DOHH2 (cell line): Measurements from ENCODE around the gene SGCD.

ENCODE experiments used
- H3F3A ChIP-seq: fragments of 200-600 bp; sonication (generic), shearing (Covaris generic); 2 replicates; pipeline ENCODE4 v1.6.0; 2016; ENCODE audit warnings: antibody characterized with exemption, mild to moderate bottlenecking; ENCODE audit not compliant: control insufficient read depth, insufficient read depth
- H3K27ac ChIP-seq: fragments of 200-600 bp; sonication (generic); 2 replicates; pipeline ENCODE4 v1.5.1; 2014; ENCODE audit warnings: low read depth, mild to moderate bottlenecking, low read length, moderate library complexity
- H3K27me3 ChIP-seq: fragments of 200-600 bp; sonication (generic); 2 replicates; pipeline ENCODE4 v1.6.1; 2014; ENCODE audit warnings: mild to moderate bottlenecking, low read length, mixed read lengths; ENCODE audit not compliant: control insufficient read depth
- H3K36me3 ChIP-seq: fragments of 200-600 bp; sonication (generic); 2 replicates; pipeline ENCODE4 v1.6.1; 2014; ENCODE audit warnings: mild to moderate bottlenecking, low read length, moderate library complexity, mixed read lengths; ENCODE audit not compliant: control insufficient read depth
- H3K4me1 ChIP-seq: fragments of 200-600 bp; sonication (generic); 2 replicates; pipeline ENCODE4 v1.6.1; 2014; ENCODE audit warnings: mild to moderate bottlenecking, low read length, mixed read lengths; ENCODE audit not compliant: control insufficient read depth
- H3K4me2 ChIP-seq: fragments of 200-600 bp; sonication (generic); 2 replicates; pipeline ENCODE4 v1.6.0; 2014; ENCODE audit warnings: mild to moderate bottlenecking, low read length, moderate library complexity
- H3K4me3 ChIP-seq: fragments of 200-600 bp; sonication (generic); 2 replicates; pipeline ENCODE4 v1.5.1; 2014; ENCODE audit warnings: mild to moderate bottlenecking, low read length, mixed read lengths
- H3K79me2 ChIP-seq: fragments of 200-600 bp; sonication (generic); 2 replicates; pipeline ENCODE4 v1.6.1; 2014; ENCODE audit warnings: mild to moderate bottlenecking, low read length, mixed read lengths; ENCODE audit not compliant: control insufficient read depth
- H3K9me2 ChIP-seq: fragments of 200-600 bp; sonication (generic); replicated peaks from 2 replicates; pipeline ENCODE4 v1.6.1; 2014; ENCODE audit warnings: mild to moderate bottlenecking, low read length, mixed read lengths; ENCODE audit not compliant: control insufficient read depth
- H3K9me3 ChIP-seq: fragments of 200-600 bp; sonication (generic); 2 replicates; pipeline ENCODE4 v1.6.1; 2014; ENCODE audit warnings: antibody characterized with exemption, low read length, mixed read lengths; ENCODE audit not compliant: control insufficient read depth, insufficient read depth
- H4K20me1 ChIP-seq: fragments of 200-600 bp; sonication (generic); 2 replicates; pipeline ENCODE4 v1.6.0; 2014; ENCODE audit warnings: low read depth, mild to moderate bottlenecking, antibody characterized with exemption, low read length, moderate library complexity; ENCODE audit not compliant: control insufficient read depth, insufficient read depth
- CTCF ChIP-seq: fragments of 200-600 bp; sonication (generic); IDR thresholded peaks from one replicate; pipeline ENCODE4 v1.5.1; 2014; ENCODE audit warnings: antibody characterized with exemption, mild to moderate bottlenecking, low read depth, low read length; ENCODE audit not compliant: poor library complexity, severe bottlenecking
- EZH2phosphoT487 ChIP-seq: fragments of 200-600 bp; sonication (generic); IDR thresholded peaks from 2 replicates; pipeline ENCODE4 v1.6.1; 2017; ENCODE audit warnings: borderline replicate concordance, mild to moderate bottlenecking, antibody characterized with exemption, low read length, moderate library complexity, mixed read lengths

SGCD gene

GRCh38 chr5:156589946-156590216 is 262.9 kb downstream of the SGCD start:
- H3F3A ChIP-seq: no peaks in the 10 kb centered on the region
- H3K9me2 ChIP-seq: no peaks in the 10 kb centered on the region
- no peaks in the 10 kb centered on the region for H4K20me1 ChIP-seq
- H3K4me2 ChIP-seq: no peak overlapping the region
- TF ChIP-seq CTCF (no peak), EZH2phosphoT487 (no peak)
- no peaks in the 10 kb centered on the region for H3K9me3 ChIP-seq
- H3K27me3 ChIP-seq: 0 out of 2 replicates have a peak, but pooled peaks cover 16% of the 10 kb centered on the region
- H3K36me3 ChIP-seq: no peaks in the 10 kb centered on the region
- H3K27ac ChIP-seq: no peak overlapping the region
- no peaks in the 10 kb centered on the region for H3K79me2 ChIP-seq
- H3K4me3 ChIP-seq: no peak overlapping the region
- no peaks in the 10 kb centered on the region for H3K4me1 ChIP-seq

- Histone ChIP-seq H3K9me3 (no peaks in the 10 kb centered on the region), H3K36me3 (no peaks in the 10 kb centered on the region), H3K27me3 (0 out of 2 replicates have a peak, but pooled peaks cover 12% of the 10 kb centered on the region), H3K4me1 (no peaks in the 10 kb centered on the region), H3K4me2 (no peak overlapping the region), H3K27ac (no peak overlapping the region), H3K9me2 (no peaks in the 10 kb centered on the region), H4K20me1 (no peaks in the 10 kb centered on the region), H3F3A (no peaks in the 10 kb centered on the region), H3K4me3 (no peak overlapping the region), H3K79me2 (no peaks in the 10 kb centered on the region)
- TF ChIP-seq EZH2phosphoT487 (no peak), CTCF (no peak)
Observed at GRCh38 chr5:156590978-156591377, 264.0 kb downstream of the SGCD start.

DNA sequence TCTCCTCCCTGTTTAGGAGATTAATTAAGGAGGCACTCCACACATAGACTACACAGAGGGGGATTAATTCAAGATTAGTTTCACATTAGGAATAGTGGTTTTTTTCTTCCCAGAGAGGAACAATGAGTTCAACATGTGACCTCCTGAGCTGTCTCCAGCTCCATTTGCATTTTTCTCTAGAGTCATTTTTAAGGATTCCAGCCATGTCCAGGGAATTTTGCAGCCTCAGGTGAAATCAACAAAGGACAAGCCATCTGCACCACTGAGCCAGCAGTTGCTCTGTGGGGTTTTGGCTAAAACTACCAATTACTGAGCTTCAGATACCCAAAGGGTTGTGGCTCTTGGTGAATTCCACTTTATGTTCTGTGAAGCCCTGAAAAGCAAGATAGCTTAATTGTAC is 264.7 kb downstream of the SGCD start:
- Histone ChIP-seq H3K4me3 (no peak overlapping the region), H3K27ac (no peak overlapping the region), H3F3A (no peaks in the 10 kb centered on the region), H3K4me2 (no peak overlapping the region), H3K9me2 (no peaks in the 10 kb centered on the region), H3K27me3 (0 out of 2 replicates have a peak, but pooled peaks cover 12% of the 10 kb centered on the region), H3K36me3 (no peaks in the 10 kb centered on the region), H3K4me1 (no peaks in the 10 kb centered on the region), H3K79me2 (no peaks in the 10 kb centered on the region), H3K9me3 (no peaks in the 10 kb centered on the region), H4K20me1 (no peaks in the 10 kb centered on the region)
- TF ChIP-seq EZH2phosphoT487 (no peak), CTCF (no peak)

DNA sequence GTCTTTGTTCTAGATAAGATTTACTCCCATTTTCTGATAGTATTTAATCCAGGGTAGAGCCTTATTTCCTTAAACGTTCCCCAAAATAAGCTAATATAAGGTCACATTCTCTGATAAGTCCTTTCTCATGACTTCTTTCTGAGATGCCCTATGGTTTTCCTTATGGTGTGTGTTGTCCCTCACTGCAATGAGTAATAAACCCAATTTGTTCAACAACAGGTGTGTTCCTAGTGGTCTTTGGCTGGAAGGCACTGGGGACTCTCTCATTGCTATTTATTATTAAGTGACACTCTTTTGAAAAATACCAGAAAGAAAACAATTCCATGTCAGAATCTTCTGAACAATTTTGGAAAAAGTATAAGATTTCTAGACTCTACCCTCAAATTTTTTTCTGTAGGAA is 266.6 kb downstream of the SGCD start:
- no peaks in the 10 kb centered on the region for H3K4me1 ChIP-seq
- TF ChIP-seq CTCF (no peak), EZH2phosphoT487 (no peak)
- H3K9me2 ChIP-seq: no peaks in the 10 kb centered on the region

More for the DNA sequence above, 266.6 kb downstream of the SGCD start:
- Histone ChIP-seq H3K36me3 (no peaks in the 10 kb centered on the region), H3F3A (no peaks in the 10 kb centered on the region), H3K4me3 (no peak overlapping the region), H3K9me3 (no peaks in the 10 kb centered on the region), H4K20me1 (no peaks in the 10 kb centered on the region), H3K79me2 (no peaks in the 10 kb centered on the region), H3K27ac (no peak overlapping the region), H3K27me3 (0 out of 2 replicates have a peak, but pooled peaks cover 5% of the 10 kb centered on the region), H3K4me2 (no peak overlapping the region)
